B cell (primary cell): ENCODE measurements around the gene GSE1.

Experiments
- EZH2 ChIP-seq: IDR thresholded peaks from 2 replicates; pipeline ENCODE4 v1.6.1; 2012; ENCODE audit warnings: borderline replicate concordance, low read depth, mild to moderate bottlenecking, moderate library complexity, low read length; ENCODE audit not compliant: insufficient read depth, poor library complexity, severe bottlenecking
- TF ChIP-seq, protein P1 (sequence below): fragments of 200-600 bp; IDR thresholded peaks from one replicate; pipeline ENCODE4 v1.8.0; 2022; ENCODE audit warnings: antibody characterized with exemption, mild to moderate bottlenecking

DNA sequence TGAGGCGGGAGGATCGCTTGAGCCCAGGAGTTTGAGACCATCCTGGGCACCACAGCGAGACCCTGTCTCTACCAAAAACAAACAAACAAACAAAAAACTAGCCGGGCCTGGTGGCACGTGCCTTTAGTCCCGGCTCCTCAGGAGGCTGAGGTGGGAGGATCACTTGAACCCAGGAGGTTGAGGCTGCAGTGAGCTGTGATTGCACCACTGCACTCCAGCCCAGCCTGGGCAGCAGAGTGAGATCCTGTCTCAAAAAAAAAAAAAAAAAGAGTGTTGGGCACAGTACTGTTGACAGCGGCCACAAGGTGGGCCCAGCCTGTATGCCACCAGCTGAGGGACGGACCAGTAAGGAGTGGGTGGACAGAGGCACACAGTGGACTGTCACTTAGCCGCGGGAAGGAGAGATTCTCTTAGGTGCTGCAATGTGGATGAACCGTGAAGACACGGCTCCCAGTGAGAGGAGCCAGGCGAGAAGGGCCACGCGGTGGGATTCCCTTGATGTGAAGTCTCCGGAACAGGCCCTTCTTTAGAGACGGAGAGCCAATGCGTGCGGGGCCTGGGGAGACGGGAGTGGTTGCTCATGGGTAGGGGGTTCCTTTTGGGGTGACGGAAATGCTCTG, 31.1 kb downstream of the GSE1 start:
- no peak for TF ChIP-seq EZH2
- TF ChIP-seq, protein P1, sequence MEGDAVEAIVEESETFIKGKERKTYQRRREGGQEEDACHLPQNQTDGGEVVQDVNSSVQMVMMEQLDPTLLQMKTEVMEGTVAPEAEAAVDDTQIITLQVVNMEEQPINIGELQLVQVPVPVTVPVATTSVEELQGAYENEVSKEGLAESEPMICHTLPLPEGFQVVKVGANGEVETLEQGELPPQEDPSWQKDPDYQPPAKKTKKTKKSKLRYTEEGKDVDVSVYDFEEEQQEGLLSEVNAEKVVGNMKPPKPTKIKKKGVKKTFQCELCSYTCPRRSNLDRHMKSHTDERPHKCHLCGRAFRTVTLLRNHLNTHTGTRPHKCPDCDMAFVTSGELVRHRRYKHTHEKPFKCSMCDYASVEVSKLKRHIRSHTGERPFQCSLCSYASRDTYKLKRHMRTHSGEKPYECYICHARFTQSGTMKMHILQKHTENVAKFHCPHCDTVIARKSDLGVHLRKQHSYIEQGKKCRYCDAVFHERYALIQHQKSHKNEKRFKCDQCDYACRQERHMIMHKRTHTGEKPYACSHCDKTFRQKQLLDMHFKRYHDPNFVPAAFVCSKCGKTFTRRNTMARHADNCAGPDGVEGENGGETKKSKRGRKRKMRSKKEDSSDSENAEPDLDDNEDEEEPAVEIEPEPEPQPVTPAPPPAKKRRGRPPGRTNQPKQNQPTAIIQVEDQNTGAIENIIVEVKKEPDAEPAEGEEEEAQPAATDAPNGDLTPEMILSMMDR = no peak
